GM23338 (cell line): ENCODE measurements around the gene AZGP1. TPM values are rescaled to one million over a fixed set of nuclear protein-coding genes. Genes with fewer than 3 reads are reported as not detected.
"Not testable (repeated sequence)": the region's sequence is repeated elsewhere in the genome, so short reads cannot be mapped to it uniquely, and the experiment has no call there.

Experiments
- ATAC-seq: fragments of 200-7000 bp; cut with Tn5 transposase; 3 replicates; pipeline ENCODE4 v1.9.1; 2020
- DNase-seq: peaks from one replicate; pipeline ENCODE4 v3.0.0-alpha.2; 2015; ENCODE audit warnings: low spot score
- H2AFZ ChIP-seq: fragments of 200-600 bp; sonication (generic); 2 replicates; pipeline ENCODE4 v1.8.0; 2016; ENCODE audit warnings: antibody characterized with exemption, mild to moderate bottlenecking, moderate library complexity
- H3F3A ChIP-seq: fragments of 200-600 bp; sonication (generic); replicated peaks from 2 replicates; pipeline ENCODE4 v1.8.0; 2017; ENCODE audit warnings: antibody characterized with exemption, mixed run types, low read depth
- H3K27ac ChIP-seq: fragments of 200-600 bp; sonication (generic); 2 replicates; pipeline ENCODE4 v1.6.1; 2016; ENCODE audit warnings: low read depth
- H3K27me3 ChIP-seq: fragments of 200-600 bp; sonication (generic); 2 replicates; pipeline ENCODE4 v1.8.0; 2016; ENCODE audit warnings: mild to moderate bottlenecking, mixed run types, moderate library complexity; ENCODE audit not compliant: insufficient read depth
- H3K36me3 ChIP-seq: fragments of 200-600 bp; sonication (generic); 2 replicates; pipeline ENCODE4 v1.8.0; 2016; ENCODE audit warnings: mild to moderate bottlenecking; ENCODE audit not compliant: insufficient read depth
- H3K4me1 ChIP-seq: fragments of 200-600 bp; sonication (generic); 2 replicates; pipeline ENCODE4 v1.8.0; 2016; ENCODE audit warnings: mild to moderate bottlenecking, moderate library complexity; ENCODE audit not compliant: insufficient read depth
- H3K4me2 ChIP-seq: fragments of 200-600 bp; sonication (generic); 2 replicates; pipeline ENCODE4 v1.7.1; 2017; ENCODE audit warnings: mixed run types
- H3K4me3 ChIP-seq: fragments of 200-600 bp; sonication (generic); 2 replicates; pipeline ENCODE4 v1.6.1; 2016; ENCODE audit warnings: mixed run types
- H3K79me2 ChIP-seq: fragments of 200-600 bp; sonication (generic); replicated peaks from 2 replicates; pipeline ENCODE4 v1.8.0; 2017; ENCODE audit warnings: mild to moderate bottlenecking; ENCODE audit not compliant: insufficient read depth
- H3K9me2 ChIP-seq: fragments of 200-600 bp; sonication (generic); 2 replicates; pipeline ENCODE4 v1.8.0; 2017; ENCODE audit not compliant: insufficient read depth
- H4K20me1 ChIP-seq: fragments of 200-600 bp; sonication (generic); replicated peaks from 2 replicates; pipeline ENCODE4 v1.8.0; 2017; ENCODE audit warnings: mild to moderate bottlenecking; ENCODE audit not compliant: insufficient read depth
- H3K27ac Mint-ChIP-seq: 2 replicates; pipeline ENCODE4 v1.8.0; 2020; ENCODE audit warnings: inconsistent platforms, mild to moderate bottlenecking, moderate library complexity, mixed read lengths
- H3K27me3 Mint-ChIP-seq: 3 replicates; pipeline ENCODE4 v1.8.0; 2022; ENCODE audit warnings: low read depth, mild to moderate bottlenecking, moderate library complexity, mixed read lengths, inconsistent platforms; ENCODE audit not compliant: insufficient read depth, poor library complexity
- H3K36me3 Mint-ChIP-seq: 3 replicates; pipeline ENCODE4 v1.8.0; 2021; ENCODE audit warnings: low read depth, mild to moderate bottlenecking, inconsistent platforms, moderate library complexity, mixed read lengths
- H3K4me1 Mint-ChIP-seq: 3 replicates; pipeline ENCODE4 v1.8.0; 2020; ENCODE audit warnings: mild to moderate bottlenecking, inconsistent platforms, mixed read lengths
- H3K4me3 Mint-ChIP-seq: 3 replicates; pipeline ENCODE4 v1.8.0; 2021; ENCODE audit warnings: moderate library complexity, mild to moderate bottlenecking, inconsistent platforms, mixed read lengths
- H3K9me3 Mint-ChIP-seq: 3 replicates; pipeline ENCODE4 v1.8.0; 2020; ENCODE audit warnings: moderate library complexity, mild to moderate bottlenecking, inconsistent platforms, mixed read lengths
- CREB1 ChIP-seq: fragments of 250-450 bp; sonication (Bioruptor Pico); IDR thresholded peaks from 2 replicates; pipeline ENCODE4 v1.5.0; 2020; ENCODE audit warnings: low read depth, mild to moderate bottlenecking, moderate library complexity
- EZH2 ChIP-seq: fragments of 200-600 bp; sonication (generic); IDR thresholded peaks from one replicate; pipeline ENCODE4 v1.8.0; 2017; ENCODE audit warnings: antibody characterized with exemption, mild to moderate bottlenecking, low read depth; ENCODE audit not compliant: unreplicated experiment
- EZH2phosphoT487 ChIP-seq: fragments of 200-600 bp; sonication (generic); IDR thresholded peaks from one replicate; pipeline ENCODE4 v1.8.1; 2018; ENCODE audit warnings: antibody characterized with exemption; ENCODE audit not compliant: unreplicated experiment
- JUNB ChIP-seq: IDR thresholded peaks from one replicate; pipeline ENCODE4 v1.6.1; 2016; ENCODE audit warnings: antibody characterized with exemption; ENCODE audit not compliant: unreplicated experiment
- REST ChIP-seq: IDR thresholded peaks from one replicate; pipeline ENCODE4 v1.6.1; 2018; ENCODE audit warnings: antibody characterized with exemption; ENCODE audit not compliant: unreplicated experiment
- STAT1 ChIP-seq: IDR thresholded peaks from one replicate; pipeline ENCODE4 v1.6.1; 2016; ENCODE audit warnings: antibody characterized with exemption; ENCODE audit not compliant: unreplicated experiment
- ZNF114 ChIP-seq: fragments of 250-450 bp; sonication (Bioruptor Pico); IDR thresholded peaks from 2 replicates; pipeline ENCODE4 v1.5.0; 2020; ENCODE audit warnings: mild to moderate bottlenecking, moderate library complexity
- ZNF462 ChIP-seq: fragments of 250-450 bp; sonication (Bioruptor Pico); IDR thresholded peaks from 2 replicates; pipeline ENCODE4 v1.5.0; 2020; ENCODE audit warnings: mild to moderate bottlenecking, moderate library complexity
- polyA plus RNA-seq: library from polyadenylated mRNA; unstranded; fragments of >200 nt; fragmentation: Nextera tagmentation; extraction: Ambion mirVana; gene quantifications from 2 replicates; pipeline ENCODE4 v1.2.1, GENCODE V29; 2016
- total RNA-seq: library from RNA; depleted of rRNA; stranded (reverse); fragments of >200 nt; shearing (Covaris generic); gene quantifications from 2 replicates; pipeline ENCODE4 v1.2.3, GENCODE V29; 2014
- TF ChIP-seq, protein P1 (sequence below): IDR thresholded peaks from 2 replicates; pipeline ENCODE4 v1.6.1; 2016; ENCODE audit warnings: antibody characterized with exemption

The AZGP1 gene
- total and polyA plus RNA-seq, 2 experiments from 2014 or later = 0.17 to 1.3 TPM

GRCh38 chr7:100010901-100011300 is 35.1 kb upstream of the AZGP1 start (continued):
- no peak for TF ChIP-seq REST
- no peak for TF ChIP-seq STAT1
- no peak for TF ChIP-seq EZH2

DNA sequence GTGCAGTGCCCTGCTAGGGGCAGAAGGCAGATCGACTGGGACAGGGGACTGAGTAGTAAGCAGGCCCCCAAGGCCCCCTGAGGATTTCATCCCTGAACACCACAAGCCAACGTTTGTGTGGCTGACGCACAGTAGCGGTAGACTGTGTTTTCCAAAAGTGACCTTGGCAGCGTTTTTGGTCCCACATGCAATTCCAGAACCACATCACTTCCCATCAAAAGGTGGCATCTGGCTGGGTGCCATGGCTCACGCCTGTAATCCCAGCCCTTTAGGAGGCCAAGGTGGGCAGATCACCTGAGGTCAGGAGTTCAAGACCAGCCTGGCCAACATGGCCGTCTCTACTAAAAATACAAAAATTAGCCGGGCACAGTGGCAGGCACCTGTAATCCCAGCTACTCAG is 34.1 kb upstream of the AZGP1 start:
- not testable (repeated sequence) for H3K79me2 ChIP-seq, H3K27ac Mint-ChIP-seq, ATAC-seq, H3K4me1 ChIP-seq, H3K27me3 ChIP-seq, H3K9me3 Mint-ChIP-seq, H3F3A ChIP-seq, H2AFZ ChIP-seq, H3K4me2 ChIP-seq, H3K4me3 ChIP-seq, H3K36me3 Mint-ChIP-seq, DNase-seq, H3K4me1 Mint-ChIP-seq, H3K4me3 Mint-ChIP-seq, H3K27ac ChIP-seq, H3K36me3 ChIP-seq, H4K20me1 ChIP-seq, H3K27me3 Mint-ChIP-seq, H3K9me2 ChIP-seq

DNA sequence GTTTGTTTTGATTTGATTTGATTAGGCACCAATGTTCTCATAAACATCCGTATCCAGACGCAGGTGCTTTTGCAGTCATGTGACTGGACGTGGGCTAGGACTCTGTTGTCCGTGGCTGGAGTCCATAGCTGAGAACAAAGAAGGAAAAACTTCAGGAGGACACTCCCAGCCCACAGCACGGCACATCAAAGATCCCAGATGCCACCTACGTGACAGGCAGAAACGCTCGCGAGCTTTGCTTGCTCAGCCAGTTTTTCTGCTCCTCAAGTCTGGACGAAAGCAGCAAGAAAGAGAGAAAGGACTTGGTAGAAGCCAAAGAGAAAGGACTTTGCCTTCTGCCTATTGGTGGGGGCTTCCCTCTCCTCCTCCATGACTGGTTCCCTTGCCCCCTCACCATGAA is 32.7 kb upstream of the AZGP1 start:
- peaks cover 9% of the 10 kb centered on the region for H3K27me3 Mint-ChIP-seq
- H3K4me1 Mint-ChIP-seq = peaks cover 9% of the 10 kb centered on the region; the same call in 2 of the 3 replicates
- H3K4me3 Mint-ChIP-seq = no peak overlapping the region
- Histone ChIP-seq H3K4me3 (no peak overlapping the region), H3K4me2 (no peak overlapping the region), H3K9me2 (no peaks in the 10 kb centered on the region), H3K27me3 (no peaks in the 10 kb centered on the region), H3K36me3 (no peaks in the 10 kb centered on the region), H4K20me1 (no peaks in the 10 kb centered on the region), H3F3A (no peaks in the 10 kb centered on the region), H3K4me1 (peaks cover 6% of the 10 kb centered on the region; the same call in 1 of the 2 replicates), H3K27ac (no peak overlapping the region), H3K79me2 (no peaks in the 10 kb centered on the region), H2AFZ (no peak overlapping the region)
- DNase-seq = no peak
- ATAC-seq = no peak
- H3K27ac Mint-ChIP-seq = no peak overlapping the region
- H3K36me3 Mint-ChIP-seq = peaks cover under 1% of the 10 kb centered on the region; the same call in 2 of the 3 replicates
- no peaks in the 10 kb centered on the region for H3K9me3 Mint-ChIP-seq
- TF ChIP-seq EZH2 (no peak), ZNF462 (CRISPR knock-in tag) (no peak), ZNF114 (CRISPR knock-in tag) (no peak), EZH2phosphoT487 (no peak), CREB1 (no peak), STAT1 (no peak), JUNB (no peak)
- TF ChIP-seq, protein P1, sequence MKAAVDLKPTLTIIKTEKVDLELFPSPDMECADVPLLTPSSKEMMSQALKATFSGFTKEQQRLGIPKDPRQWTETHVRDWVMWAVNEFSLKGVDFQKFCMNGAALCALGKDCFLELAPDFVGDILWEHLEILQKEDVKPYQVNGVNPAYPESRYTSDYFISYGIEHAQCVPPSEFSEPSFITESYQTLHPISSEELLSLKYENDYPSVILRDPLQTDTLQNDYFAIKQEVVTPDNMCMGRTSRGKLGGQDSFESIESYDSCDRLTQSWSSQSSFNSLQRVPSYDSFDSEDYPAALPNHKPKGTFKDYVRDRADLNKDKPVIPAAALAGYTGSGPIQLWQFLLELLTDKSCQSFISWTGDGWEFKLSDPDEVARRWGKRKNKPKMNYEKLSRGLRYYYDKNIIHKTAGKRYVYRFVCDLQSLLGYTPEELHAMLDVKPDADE = no peak
